NCI-H2171 treated with DMSO at 0.1 percent for 48 hours (cell line): ENCODE measurements around the gene MCFD2.

ENCODE experiments used
- DNase-seq: peaks from one replicate; lab custom pipeline; 2025; lab: John Stamatoyannopoulos, UW

The MCFD2 gene

DNA sequence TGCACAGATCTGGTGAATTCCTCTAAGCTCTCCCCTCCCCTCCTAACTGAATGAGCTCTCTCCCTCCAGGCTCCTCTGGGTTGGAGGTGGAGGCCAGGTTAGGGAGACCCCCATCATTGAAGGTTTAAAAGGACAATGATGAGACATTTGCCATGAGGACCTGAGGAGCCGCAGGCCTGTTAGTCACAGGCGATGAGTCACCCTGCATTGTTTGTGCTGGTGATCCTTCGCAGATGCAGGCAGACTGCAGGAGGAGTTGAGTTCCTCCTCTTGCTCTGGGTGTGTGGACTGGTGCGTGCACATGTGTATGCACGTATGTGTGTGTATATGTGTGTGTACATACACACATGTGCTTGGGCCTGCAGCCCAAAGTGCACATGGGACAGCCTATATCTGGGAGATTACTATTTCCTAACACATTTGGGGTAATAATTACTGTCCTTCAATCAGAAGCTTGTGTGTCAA lies 42.0 kb downstream of the MCFD2 start:
- no peak for DNase-seq

GRCh38 chr2:46872902-46873603 lies 42.6 kb downstream of the MCFD2 start:
- DNase-seq = no peak

GRCh38 chr2:46871976-46872381 lies 43.6 kb downstream of the MCFD2 start:
- DNase-seq = no peak

GRCh38 chr2:46870051-46870839 lies 45.4 kb downstream of the MCFD2 start:
- DNase-seq = no peak

DNA sequence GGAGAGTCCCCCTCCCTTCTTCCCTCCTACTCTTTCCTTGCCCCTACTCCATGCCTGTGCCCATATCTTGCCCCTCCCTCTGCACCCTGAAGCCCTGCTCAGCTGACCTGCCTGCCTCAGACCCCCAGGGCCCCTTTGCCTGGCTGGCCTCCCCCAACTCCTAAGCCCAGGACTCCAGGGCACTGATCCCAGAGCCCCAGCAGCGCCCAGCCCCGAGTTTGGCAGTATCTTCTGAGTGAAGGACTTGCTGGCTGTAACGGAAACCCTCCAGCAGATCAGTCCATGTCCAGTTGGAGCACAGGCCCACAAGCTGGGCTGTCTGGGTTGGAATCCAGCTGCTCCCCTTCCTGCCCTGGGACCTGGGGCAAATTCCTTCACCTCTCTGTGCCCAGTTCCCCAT lies 46.0 kb downstream of the MCFD2 start:
- DNase-seq = no peak

DNA sequence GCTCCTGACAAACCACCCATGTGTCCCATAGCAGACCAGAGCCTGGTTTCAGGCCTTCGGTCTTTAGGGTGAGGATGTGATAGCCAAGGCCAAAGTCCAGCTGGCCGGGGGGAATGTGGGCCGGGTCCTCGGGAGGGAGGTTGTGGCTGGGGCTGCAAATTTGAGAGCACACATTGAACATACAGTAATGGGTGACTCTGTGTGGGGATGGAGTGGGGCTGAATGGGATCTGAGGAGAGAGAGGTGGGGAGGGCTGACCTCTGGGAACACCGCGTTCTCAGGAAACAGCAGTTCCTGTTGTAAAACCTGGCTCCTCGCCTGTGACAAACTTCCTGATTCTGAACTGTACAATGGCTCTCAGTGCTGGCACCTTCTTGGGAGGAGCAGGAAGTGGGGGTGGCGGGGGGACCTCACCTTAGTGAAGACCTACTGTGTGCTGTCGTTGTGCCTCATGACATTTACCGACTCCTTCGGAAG lies 48.8 kb downstream of the MCFD2 start:
- DNase-seq = no peak

DNA sequence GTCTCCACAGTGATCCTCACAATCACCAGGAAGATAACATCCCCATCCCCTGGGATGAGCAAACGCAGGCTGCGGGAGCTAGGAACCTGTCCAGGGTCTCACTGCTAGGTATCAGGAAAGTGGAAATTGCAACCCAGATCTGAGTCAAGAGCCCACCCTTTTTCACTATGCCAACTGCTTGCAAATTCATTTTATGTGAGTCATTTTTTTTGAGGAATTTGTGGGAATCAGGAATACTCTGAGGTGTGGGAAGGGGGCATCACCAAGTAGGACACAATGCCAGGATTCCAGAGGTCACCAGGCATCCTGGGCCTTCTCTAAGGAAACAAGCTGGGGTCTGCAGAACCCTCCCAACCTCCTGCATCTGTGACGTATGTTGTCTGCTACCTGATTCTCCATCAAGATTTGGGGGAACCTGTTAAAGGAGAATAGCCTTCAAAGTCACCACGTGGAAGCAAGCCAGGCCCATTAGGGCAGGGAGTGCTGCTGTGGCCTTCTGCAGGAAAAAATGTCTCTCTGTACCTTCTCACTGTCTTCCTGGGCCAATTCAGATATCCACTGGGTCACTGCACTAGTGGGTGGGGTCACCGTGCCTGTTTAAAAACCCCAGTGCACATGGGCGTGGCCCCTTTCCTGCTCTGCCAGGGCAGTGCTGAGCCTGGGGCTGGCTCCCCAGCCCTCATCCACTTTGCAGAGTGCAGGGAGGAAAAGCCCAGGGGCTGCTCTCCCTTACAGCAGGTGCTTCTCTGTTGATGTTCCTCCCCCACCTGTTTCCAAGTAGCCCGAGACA lies 50.2 kb downstream of the MCFD2 start:
- DNase-seq = no peak

DNA sequence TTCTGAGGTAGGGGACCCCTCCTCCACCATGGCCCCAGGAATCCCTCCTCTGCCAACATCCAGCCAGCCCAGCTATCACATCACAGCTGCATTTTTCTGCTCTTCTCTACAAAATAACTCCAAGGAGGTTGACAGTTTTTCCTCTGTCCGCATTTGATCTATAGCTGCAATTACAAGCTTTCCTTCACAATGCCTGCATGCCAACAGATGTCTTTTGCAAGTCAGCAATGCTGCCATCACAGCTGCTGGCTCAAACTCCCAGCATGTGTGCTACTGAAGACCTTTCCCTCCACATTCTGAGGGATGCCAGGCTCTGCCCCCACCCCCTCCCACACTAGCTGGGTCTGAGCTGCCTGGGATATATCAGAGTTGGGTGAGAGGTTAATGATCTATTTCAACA lies 51.7 kb downstream of the MCFD2 start:
- no peak for DNase-seq

DNA sequence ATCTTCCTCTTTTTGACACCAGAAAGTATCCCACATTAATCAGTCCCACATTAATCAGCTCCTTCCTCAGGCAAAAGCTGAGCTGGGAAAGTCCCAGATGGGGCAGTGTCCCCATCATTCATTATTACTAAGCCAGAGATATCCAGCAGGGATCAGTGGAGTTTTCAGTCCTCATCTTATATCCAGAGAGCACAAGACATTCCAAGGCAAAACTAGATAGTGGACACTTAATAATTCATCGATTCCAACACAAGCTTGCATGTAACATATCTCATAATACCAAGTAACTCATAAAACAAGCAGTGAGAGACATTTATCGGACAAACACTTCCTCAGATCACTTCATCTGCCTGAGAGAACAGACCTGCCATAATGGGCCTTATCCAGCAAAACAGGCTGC lies 53.1 kb downstream of the MCFD2 start:
- no peak for DNase-seq

DNA sequence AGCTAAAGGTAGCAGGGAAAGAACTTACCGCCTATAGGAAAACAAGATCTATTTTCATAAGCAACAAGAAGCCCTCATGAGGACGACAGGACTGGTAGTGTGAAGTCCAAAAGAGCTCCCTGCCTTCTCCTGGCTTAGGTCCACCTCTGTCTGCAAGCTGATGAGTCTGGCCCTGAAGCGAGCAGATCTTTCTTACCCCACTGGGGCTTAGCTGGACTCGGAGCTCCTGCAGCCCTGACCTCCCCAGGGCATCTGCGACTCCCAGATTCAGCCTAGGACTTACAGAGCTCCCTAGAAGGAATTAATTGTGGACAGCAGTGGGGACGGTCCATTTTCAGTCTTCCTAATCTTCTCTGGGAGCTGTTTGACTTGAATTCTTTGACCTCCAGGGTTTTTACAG lies 53.7 kb downstream of the MCFD2 start:
- DNase-seq = no peak

GRCh38 chr2:46859482-46859881 lies 56.1 kb downstream of the MCFD2 start:
- DNase-seq = no peak

GRCh38 chr2:46858702-46859090 lies 56.9 kb downstream of the MCFD2 start:
- no peak for DNase-seq

- DNase-seq = no peak
These were observed 57.5 kb downstream of the MCFD2 start for GRCh38 chr2:46857871-46858701.

- no peak for DNase-seq
These were observed 59.3 kb downstream of the MCFD2 start for GRCh38 chr2:46856336-46856735.

DNA sequence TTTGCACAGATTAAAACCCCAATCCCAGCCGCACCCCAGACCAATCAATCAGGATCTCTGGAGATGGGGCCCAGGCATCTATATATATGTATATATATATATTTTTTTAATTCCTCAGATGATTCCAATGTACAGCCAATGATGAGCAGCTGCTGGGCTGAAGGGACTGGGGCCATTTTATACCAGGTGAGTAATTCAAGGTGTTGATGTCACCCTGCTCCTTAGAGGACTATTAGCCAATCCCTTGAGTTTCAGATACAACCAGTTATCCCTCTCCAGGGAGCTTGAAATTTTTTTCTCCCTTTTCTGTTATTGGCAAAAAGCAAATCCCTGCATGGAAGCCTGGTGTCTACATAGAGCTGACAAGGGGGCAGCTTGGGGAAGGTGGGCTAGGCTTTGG lies 59.8 kb downstream of the MCFD2 start:
- no peak for DNase-seq

DNA sequence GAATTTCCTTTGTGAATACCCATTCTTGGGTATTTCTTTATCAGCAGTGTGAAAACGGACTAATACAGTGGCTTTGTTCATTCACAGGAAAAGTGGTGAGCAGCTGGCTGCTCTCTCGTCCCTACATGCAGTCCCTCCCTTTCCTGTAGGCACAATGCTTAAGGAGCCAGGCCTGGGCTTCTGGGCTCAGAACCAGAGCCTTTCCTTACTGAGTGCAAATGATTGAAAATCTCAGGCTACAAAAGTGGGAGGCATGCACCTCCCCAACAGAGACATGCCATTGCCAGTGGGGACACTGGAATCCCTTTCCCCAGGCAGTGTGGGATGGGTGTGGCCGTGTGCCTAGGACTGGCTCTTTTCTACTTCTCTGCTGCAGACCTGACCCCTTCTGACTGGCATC lies 61.3 kb downstream of the MCFD2 start:
- no peak for DNase-seq

DNA sequence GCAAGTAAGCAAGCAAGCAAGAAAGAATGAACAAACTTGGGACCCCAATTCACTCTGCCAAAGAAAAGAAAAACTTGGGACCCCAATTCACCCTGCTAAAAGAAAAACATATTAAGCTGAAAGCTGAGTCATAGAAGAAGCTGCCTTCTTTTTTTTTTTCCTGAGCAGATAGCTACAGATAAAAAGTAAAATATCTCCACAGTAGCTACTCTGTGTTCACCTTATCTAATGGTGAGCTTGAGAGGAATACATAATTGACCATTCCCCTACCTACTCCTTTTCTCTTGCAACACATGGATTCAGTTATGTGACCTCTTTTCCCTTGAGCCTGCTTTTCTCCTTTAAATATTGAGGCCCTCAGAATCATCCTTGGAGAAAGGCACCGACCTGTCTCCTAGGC lies 63.0 kb downstream of the MCFD2 start:
- DNase-seq = no peak

GRCh38 chr2:46852124-46852523 lies 63.5 kb downstream of the MCFD2 start:
- no peak for DNase-seq
